ENCODE data around the gene NTM. TPM values are rescaled to one million over a fixed set of nuclear protein-coding genes. Genes with fewer than 3 reads are reported as not detected.

The NTM gene
- total RNA-seq, 1 experiment from 2014 or later = 15.8 TPM

GRCh38 chr11:131819865-131820264 is 449.4 kb downstream of the NTM start:
- no peak for DNase-seq (ENCODE audit: low read depth)

GRCh38 chr11:131822506-131822905 is 452.1 kb downstream of the NTM start:
- no peak for DNase-seq (ENCODE audit: low read depth)

- DNase-seq (ENCODE audit: low read depth) = no peak
Observed at GRCh38 chr11:131823772-131824171, 453.4 kb downstream of the NTM start.

- no peak for DNase-seq (ENCODE audit: low read depth)
Observed at GRCh38 chr11:131824771-131825170, 454.4 kb downstream of the NTM start.

GRCh38 chr11:131827430-131827829 is 457.0 kb downstream of the NTM start:
- DNase-seq (ENCODE audit: low read depth) = no peak

- DNase-seq (ENCODE audit: low read depth) = no peak
Observed at GRCh38 chr11:131829725-131830124, 459.3 kb downstream of the NTM start.

- no peak for DNase-seq (ENCODE audit: low read depth)
Observed at GRCh38 chr11:131832079-131832478, 461.7 kb downstream of the NTM start.

- DNase-seq (ENCODE audit: low read depth) = no peak
Observed at GRCh38 chr11:131833366-131833765, 463.0 kb downstream of the NTM start.

- DNase-seq (ENCODE audit: low read depth) = no peak
Observed at GRCh38 chr11:131837562-131837961, 467.1 kb downstream of the NTM start.

GRCh38 chr11:131838016-131838415 is 467.6 kb downstream of the NTM start:
- no peak for DNase-seq (ENCODE audit: low read depth)

- DNase-seq (ENCODE audit: low read depth) = no peak
Observed at GRCh38 chr11:131839326-131839725, 468.9 kb downstream of the NTM start.

- DNase-seq (ENCODE audit: low read depth) = no peak
Observed at GRCh38 chr11:131840545-131840944, 470.1 kb downstream of the NTM start.

- no peak for DNase-seq (ENCODE audit: low read depth)
Observed at GRCh38 chr11:131841028-131841427, 470.6 kb downstream of the NTM start.

GRCh38 chr11:131841925-131842635 is 471.7 kb downstream of the NTM start:
- DNase-seq (ENCODE audit: low read depth) = no peak

- DNase-seq (ENCODE audit: low read depth) = no peak
Observed at GRCh38 chr11:131845255-131845654, 474.8 kb downstream of the NTM start.

- DNase-seq (ENCODE audit: low read depth) = no peak
Observed at GRCh38 chr11:131849485-131849884, 479.1 kb downstream of the NTM start.

GRCh38 chr11:131850507-131850906 is 480.1 kb downstream of the NTM start:
- DNase-seq (ENCODE audit: low read depth) = no peak

GRCh38 chr11:131851964-131852755 is 481.7 kb downstream of the NTM start:
- no peak for DNase-seq (ENCODE audit: low read depth)

GRCh38 chr11:131852757-131853156 is 482.3 kb downstream of the NTM start:
- no peak for DNase-seq (ENCODE audit: low read depth)

GRCh38 chr11:131854391-131854790 is 484.0 kb downstream of the NTM start:
- DNase-seq (ENCODE audit: low read depth) = no peak

GRCh38 chr11:131855320-131855719 is 484.9 kb downstream of the NTM start:
- DNase-seq (ENCODE audit: low read depth) = no peak

- DNase-seq (ENCODE audit: low read depth) = no peak
Observed at GRCh38 chr11:131857246-131857645, 486.8 kb downstream of the NTM start.

- DNase-seq (ENCODE audit: low read depth) = no peak
Observed at GRCh38 chr11:131858505-131858904, 488.1 kb downstream of the NTM start.
